AG10803 (cell line): ENCODE measurements around the gene TAS2R10.

ENCODE experiments used
- DNase-seq: peaks from one replicate; pipeline ENCODE4 v3.0.0; 2010; ENCODE audit warnings: low read depth
- H3K4me3 ChIP-seq: 2 replicates; pipeline ENCODE4 v1.5.1; 2011; ENCODE audit warnings: mild to moderate bottlenecking, low read length, control low read depth
- TF ChIP-seq, protein P1 (sequence below): conservative IDR thresholded peaks from 2 replicates; pipeline ENCODE4 v1.5.1; 2011; ENCODE audit warnings: mild to moderate bottlenecking, low read length, control low read depth, inconsistent platforms

TAS2R10 gene

DNA sequence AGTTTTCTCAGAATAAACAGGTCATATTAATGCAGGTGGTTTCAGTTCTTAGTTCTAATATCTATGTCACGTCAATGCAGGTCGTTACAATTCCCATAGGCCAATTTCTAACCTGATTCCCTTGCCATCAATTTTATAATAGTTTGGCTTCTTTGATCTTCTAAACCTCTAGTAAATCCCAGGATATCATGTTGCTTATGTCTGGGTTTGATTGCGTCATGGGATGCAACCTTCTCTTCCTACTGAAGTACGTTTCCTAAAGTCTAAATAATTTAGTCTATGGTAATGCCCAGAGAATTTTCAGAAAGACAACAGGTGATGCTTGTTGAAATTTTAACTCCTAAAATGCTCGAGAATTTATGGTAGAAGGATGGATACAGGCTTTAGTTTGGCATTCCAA, 42.9 kb downstream of the TAS2R10 start:
- no peak for DNase-seq
- TF ChIP-seq, protein P1, sequence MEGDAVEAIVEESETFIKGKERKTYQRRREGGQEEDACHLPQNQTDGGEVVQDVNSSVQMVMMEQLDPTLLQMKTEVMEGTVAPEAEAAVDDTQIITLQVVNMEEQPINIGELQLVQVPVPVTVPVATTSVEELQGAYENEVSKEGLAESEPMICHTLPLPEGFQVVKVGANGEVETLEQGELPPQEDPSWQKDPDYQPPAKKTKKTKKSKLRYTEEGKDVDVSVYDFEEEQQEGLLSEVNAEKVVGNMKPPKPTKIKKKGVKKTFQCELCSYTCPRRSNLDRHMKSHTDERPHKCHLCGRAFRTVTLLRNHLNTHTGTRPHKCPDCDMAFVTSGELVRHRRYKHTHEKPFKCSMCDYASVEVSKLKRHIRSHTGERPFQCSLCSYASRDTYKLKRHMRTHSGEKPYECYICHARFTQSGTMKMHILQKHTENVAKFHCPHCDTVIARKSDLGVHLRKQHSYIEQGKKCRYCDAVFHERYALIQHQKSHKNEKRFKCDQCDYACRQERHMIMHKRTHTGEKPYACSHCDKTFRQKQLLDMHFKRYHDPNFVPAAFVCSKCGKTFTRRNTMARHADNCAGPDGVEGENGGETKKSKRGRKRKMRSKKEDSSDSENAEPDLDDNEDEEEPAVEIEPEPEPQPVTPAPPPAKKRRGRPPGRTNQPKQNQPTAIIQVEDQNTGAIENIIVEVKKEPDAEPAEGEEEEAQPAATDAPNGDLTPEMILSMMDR: no peak
- no peak overlapping the region for H3K4me3 ChIP-seq

DNA sequence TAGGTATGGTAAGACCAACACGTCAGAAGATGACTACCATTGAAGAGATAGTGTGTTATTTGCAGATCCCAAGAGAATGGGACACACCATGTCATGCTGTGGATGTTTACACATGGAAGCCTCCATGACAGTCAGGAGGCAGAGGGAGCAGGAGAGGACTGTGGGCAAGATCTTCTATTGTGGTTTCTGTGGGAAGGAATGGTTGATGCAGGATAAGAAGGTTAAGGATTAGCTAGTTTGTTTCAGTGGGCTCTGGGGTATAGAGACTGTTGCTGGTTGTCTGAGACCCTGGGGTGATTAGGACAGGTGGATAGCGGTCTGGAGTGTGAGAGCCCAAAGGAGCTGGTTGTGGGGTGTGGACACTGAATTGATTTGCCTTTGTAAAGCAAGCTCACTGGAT, 47.1 kb downstream of the TAS2R10 start:
- DNase-seq: no peak
- TF ChIP-seq, protein P1: no peak
- no peak overlapping the region for H3K4me3 ChIP-seq
